T-helper 1 cell treated with Interleukin-12 subunit alpha and Interleukin-12 subunit beta and Interleukin-4 antibody, amounts not matched to agents 30 μg/mL and 1 μg/mL, for 36 hours (primary cell): ENCODE results near the gene MBD3L2.
"Not testable (repeated sequence)": the region's sequence is repeated elsewhere in the genome, so short reads cannot be mapped to it uniquely, and the experiment has no call there.

Experiments
- H3K27ac Mint-ChIP-seq: one replicate; pipeline ENCODE4 v1.8.0; 2021; ENCODE audit warnings: mild to moderate bottlenecking, mixed read lengths
- H3K27me3 Mint-ChIP-seq: one replicate; pipeline ENCODE4 v1.8.0; 2021; ENCODE audit warnings: low read depth, mixed read lengths
- H3K36me3 Mint-ChIP-seq: one replicate; pipeline ENCODE4 v1.8.0; 2021; ENCODE audit warnings: low read depth, mixed read lengths
- H3K4me1 Mint-ChIP-seq: one replicate; pipeline ENCODE4 v1.8.0; 2021; ENCODE audit warnings: low read depth, mixed read lengths
- H3K4me3 Mint-ChIP-seq: one replicate; pipeline ENCODE4 v1.8.0; 2021; ENCODE audit warnings: mild to moderate bottlenecking, moderate library complexity, mixed read lengths
- H3K9me3 Mint-ChIP-seq: one replicate; pipeline ENCODE4 v1.8.0; 2021; ENCODE audit warnings: mixed read lengths

The MBD3L2 gene

GRCh38 chr19:7049021-7049420, at the start of gene MBD3L2:
TSS of gene MBD3L2 (plus strand) at chr19:7049321. CDS start at chr19:7049374, 53 bp downstream.
- H3K9me3 Mint-ChIP-seq, H3K36me3 Mint-ChIP-seq, H3K4me3 Mint-ChIP-seq, H3K27me3 Mint-ChIP-seq, H3K4me1 Mint-ChIP-seq, H3K27ac Mint-ChIP-seq: not testable (repeated sequence)

- Mint-ChIP-seq H3K27me3 (no peaks in the 10 kb centered on the region), H3K27ac (no peak overlapping the region), H3K36me3 (peaks cover 9% of the 10 kb centered on the region), H3K4me1 (peaks cover 9% of the 10 kb centered on the region), H3K4me3 (no peak overlapping the region), H3K9me3 (peaks cover 14% of the 10 kb centered on the region)
These were observed 49.2 kb upstream of the MBD3L2 start for GRCh38 chr19:6999933-7000332.

GRCh38 chr19:7000333-7000732, 48.8 kb upstream of the MBD3L2 start:
- H3K27me3 Mint-ChIP-seq, result no peaks in the 10 kb centered on the region
- H3K4me3 Mint-ChIP-seq, result no peak overlapping the region
- H3K36me3 Mint-ChIP-seq, result peaks cover 5% of the 10 kb centered on the region
- H3K4me1 Mint-ChIP-seq, result peaks cover 9% of the 10 kb centered on the region
- H3K27ac Mint-ChIP-seq, result no peak overlapping the region
- peaks cover 10% of the 10 kb centered on the region for H3K9me3 Mint-ChIP-seq

- Mint-ChIP-seq H3K9me3 (peaks cover 8% of the 10 kb centered on the region), H3K27ac (no peak overlapping the region), H3K4me3 (no peak overlapping the region), H3K27me3 (no peaks in the 10 kb centered on the region), H3K36me3 (peaks cover 2% of the 10 kb centered on the region), H3K4me1 (peaks cover 9% of the 10 kb centered on the region)
These were observed 48.3 kb upstream of the MBD3L2 start for GRCh38 chr19:7000816-7001215.

GRCh38 chr19:7004313-7004931, 44.7 kb upstream of the MBD3L2 start:
- Mint-ChIP-seq H3K27me3 (no peaks in the 10 kb centered on the region), H3K4me1 (peaks cover 12% of the 10 kb centered on the region), H3K9me3 (no peaks in the 10 kb centered on the region), H3K36me3 (no peaks in the 10 kb centered on the region), H3K4me3 (no peak overlapping the region), H3K27ac (no peak overlapping the region)

GRCh38 chr19:7006135-7006704, 42.9 kb upstream of the MBD3L2 start:
- Mint-ChIP-seq H3K36me3 (peaks cover 4% of the 10 kb centered on the region), H3K4me1 (peaks cover 23% of the 10 kb centered on the region), H3K27ac (no peak overlapping the region)

GRCh38 chr19:7007859-7008258, 41.3 kb upstream of the MBD3L2 start:
- peaks cover 7% of the 10 kb centered on the region for H3K9me3 Mint-ChIP-seq
- H3K27ac Mint-ChIP-seq, result no peak overlapping the region
- H3K36me3 Mint-ChIP-seq, result peaks cover 4% of the 10 kb centered on the region
- peaks cover 25% of the 10 kb centered on the region for H3K4me1 Mint-ChIP-seq
- H3K27me3 Mint-ChIP-seq, result no peaks in the 10 kb centered on the region
- H3K4me3 Mint-ChIP-seq, result no peak overlapping the region

More at GRCh38 chr19:7006135-7006704, 42.9 kb upstream of the MBD3L2 start:
- no peak overlapping the region for H3K4me3 Mint-ChIP-seq
- H3K27me3 Mint-ChIP-seq, result no peaks in the 10 kb centered on the region
- peaks cover 4% of the 10 kb centered on the region for H3K9me3 Mint-ChIP-seq

GRCh38 chr19:7010722-7011593, 38.2 kb upstream of the MBD3L2 start:
- peaks cover 4% of the 10 kb centered on the region for H3K36me3 Mint-ChIP-seq
- H3K4me3 Mint-ChIP-seq, result no peak overlapping the region
- no peaks in the 10 kb centered on the region for H3K27me3 Mint-ChIP-seq
- peak overlapping the region; percentile 55 for H3K27ac Mint-ChIP-seq
- peaks cover 7% of the 10 kb centered on the region for H3K9me3 Mint-ChIP-seq
- H3K4me1 Mint-ChIP-seq, result peaks cover 27% of the 10 kb centered on the region

- Mint-ChIP-seq H3K36me3 (peaks cover 4% of the 10 kb centered on the region), H3K4me1 (peaks cover 25% of the 10 kb centered on the region), H3K9me3 (peaks cover 7% of the 10 kb centered on the region), H3K27ac (peak overlapping the region; percentile 53), H3K4me3 (no peak overlapping the region), H3K27me3 (no peaks in the 10 kb centered on the region)
These were observed 35.4 kb upstream of the MBD3L2 start for GRCh38 chr19:7013678-7014077.

- H3K27me3 Mint-ChIP-seq, result no peaks in the 10 kb centered on the region
- H3K4me1 Mint-ChIP-seq, result peaks cover under 1% of the 10 kb centered on the region
- no peaks in the 10 kb centered on the region for H3K9me3 Mint-ChIP-seq
These were observed 30.3 kb upstream of the MBD3L2 start for GRCh38 chr19:7018828-7019227.

GRCh38 chr19:7021331-7021730, 27.8 kb upstream of the MBD3L2 start, which contains the start of gene MBD3L2B:
TSS of gene MBD3L2B (minus strand) at chr19:7021431. CDS start at chr19:7021397, 34 bp downstream.
- not testable (repeated sequence) for H3K27ac Mint-ChIP-seq, H3K4me1 Mint-ChIP-seq, H3K36me3 Mint-ChIP-seq, H3K9me3 Mint-ChIP-seq, H3K4me3 Mint-ChIP-seq, H3K27me3 Mint-ChIP-seq

More at GRCh38 chr19:7018828-7019227, 30.3 kb upstream of the MBD3L2 start:
- Mint-ChIP-seq H3K4me3 (no peak overlapping the region), H3K36me3 (no peaks in the 10 kb centered on the region), H3K27ac (no peak overlapping the region)

GRCh38 chr19:7028790-7029189, 20.3 kb upstream of the MBD3L2 start:
- not testable (repeated sequence) for H3K27me3 Mint-ChIP-seq, H3K9me3 Mint-ChIP-seq, H3K36me3 Mint-ChIP-seq, H3K4me3 Mint-ChIP-seq, H3K27ac Mint-ChIP-seq, H3K4me1 Mint-ChIP-seq

GRCh38 chr19:7030278-7030677, 18.8 kb upstream of the MBD3L2 start, which contains the start of gene MBD3L5:
TSS of gene MBD3L5 (plus strand) at chr19:7030578. CDS start at chr19:7030612, 34 bp downstream.
- H3K4me3 Mint-ChIP-seq, H3K27ac Mint-ChIP-seq, H3K9me3 Mint-ChIP-seq, H3K36me3 Mint-ChIP-seq, H3K4me1 Mint-ChIP-seq, H3K27me3 Mint-ChIP-seq: not testable (repeated sequence)

- H3K27me3 Mint-ChIP-seq, H3K9me3 Mint-ChIP-seq, H3K27ac Mint-ChIP-seq, H3K36me3 Mint-ChIP-seq, H3K4me3 Mint-ChIP-seq, H3K4me1 Mint-ChIP-seq: not testable (repeated sequence)
These were observed 9.0 kb upstream of the MBD3L2 start, which contains the start of gene MBD3L4 for GRCh38 chr19:7040079-7040478. TSS of gene MBD3L4 (minus strand) at chr19:7040179. CDS start at chr19:7040144, 35 bp downstream.

- not testable (repeated sequence) for H3K4me3 Mint-ChIP-seq, H3K27me3 Mint-ChIP-seq, H3K36me3 Mint-ChIP-seq, H3K9me3 Mint-ChIP-seq, H3K27ac Mint-ChIP-seq, H3K4me1 Mint-ChIP-seq
These were observed 7.6 kb upstream of the MBD3L2 start for GRCh38 chr19:7041563-7041962.
